Measurements from ENCODE around the gene RCOR1.
A peak's percentile ranks its signal among the peaks of the same experiment; 100 is the strongest.
"Not testable (repeated sequence)": the region's sequence is repeated elsewhere in the genome, so short reads cannot be mapped to it uniquely, and the experiment has no call there.

The RCOR1 gene

DNA sequence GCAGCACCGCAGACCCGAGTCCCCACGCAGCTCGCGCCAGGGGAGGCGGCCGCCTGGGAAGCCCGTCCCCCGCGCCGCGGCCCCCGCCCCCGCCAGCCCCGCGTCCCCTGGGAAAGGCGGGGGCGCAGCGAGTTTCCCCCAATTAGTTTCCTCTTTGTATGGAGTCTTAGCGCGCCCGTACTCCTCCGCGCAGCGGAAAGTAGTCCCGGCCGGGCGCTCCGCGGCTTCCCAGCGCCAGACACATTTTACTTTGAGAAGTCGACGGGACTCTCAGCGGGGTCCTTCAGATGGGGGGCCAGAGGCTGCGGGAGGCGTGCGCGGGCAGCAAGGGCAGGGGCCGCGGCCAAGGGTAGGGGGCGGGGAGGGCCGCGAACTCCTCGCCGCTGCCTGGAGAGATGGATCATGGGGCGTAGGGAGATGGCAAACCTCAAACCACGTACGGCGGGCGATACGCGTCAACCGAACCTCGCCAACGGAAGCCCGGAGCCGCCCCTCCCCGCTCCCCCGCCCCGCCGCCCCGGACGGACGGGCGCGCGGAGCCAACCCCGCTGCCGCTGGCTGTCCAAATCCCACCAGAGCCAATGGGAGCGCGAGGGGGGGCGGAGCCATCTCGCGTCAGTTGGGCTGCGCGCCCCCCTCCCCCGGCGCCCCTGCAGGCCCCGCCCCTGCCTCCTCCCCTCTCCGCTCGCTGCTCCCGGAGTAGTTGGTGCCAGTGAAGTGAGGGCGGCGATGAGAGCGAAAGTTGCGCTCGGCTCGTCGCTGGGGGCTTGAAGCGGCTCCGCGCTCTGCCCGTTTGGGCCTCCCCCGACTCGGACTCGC lies at the start of gene RCOR1:
TSS of gene RCOR1 (plus strand) at position 706 of the 819 bp plus-strand sequence. CDS start 238 bp downstream, outside the sequence.
- peak; percentile 94 to 99 (median 96) for DNase-seq

DNA sequence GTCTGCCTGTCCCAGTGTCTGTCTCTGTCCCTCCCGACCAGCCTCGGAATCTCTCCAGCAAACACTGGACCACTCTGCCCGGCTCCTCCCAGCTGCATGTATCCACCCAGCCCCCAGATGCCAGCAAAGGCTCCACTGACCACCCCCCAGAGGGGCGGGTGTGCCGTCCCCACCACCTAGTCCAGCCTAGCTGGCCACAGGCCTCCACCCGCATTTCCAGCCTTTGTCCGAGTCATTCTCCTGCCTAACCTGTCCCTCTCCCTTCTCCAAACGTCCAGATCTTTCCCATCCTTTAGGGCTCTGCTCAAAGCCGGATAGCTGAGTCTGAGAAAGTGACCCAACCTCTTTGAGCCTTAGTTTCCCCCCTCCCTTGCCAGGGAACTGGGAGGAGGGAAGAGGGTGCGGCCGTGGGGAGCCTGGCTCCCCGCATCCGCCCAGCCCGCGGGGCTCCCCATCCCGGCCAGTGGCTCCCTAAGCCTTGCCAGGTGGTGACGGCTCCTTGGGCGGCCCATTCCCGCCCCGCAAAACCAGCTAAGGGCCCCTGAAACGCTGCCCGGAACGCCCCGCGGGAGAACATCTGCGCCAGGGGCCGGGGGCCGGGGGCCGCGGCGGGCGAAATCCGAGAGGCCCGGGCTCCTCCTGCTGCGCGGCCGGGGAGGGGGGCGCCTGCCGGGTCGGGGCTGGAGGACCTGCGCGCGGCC lies 48.3 kb upstream of the RCOR1 start:
- no peak for DNase-seq

DNA sequence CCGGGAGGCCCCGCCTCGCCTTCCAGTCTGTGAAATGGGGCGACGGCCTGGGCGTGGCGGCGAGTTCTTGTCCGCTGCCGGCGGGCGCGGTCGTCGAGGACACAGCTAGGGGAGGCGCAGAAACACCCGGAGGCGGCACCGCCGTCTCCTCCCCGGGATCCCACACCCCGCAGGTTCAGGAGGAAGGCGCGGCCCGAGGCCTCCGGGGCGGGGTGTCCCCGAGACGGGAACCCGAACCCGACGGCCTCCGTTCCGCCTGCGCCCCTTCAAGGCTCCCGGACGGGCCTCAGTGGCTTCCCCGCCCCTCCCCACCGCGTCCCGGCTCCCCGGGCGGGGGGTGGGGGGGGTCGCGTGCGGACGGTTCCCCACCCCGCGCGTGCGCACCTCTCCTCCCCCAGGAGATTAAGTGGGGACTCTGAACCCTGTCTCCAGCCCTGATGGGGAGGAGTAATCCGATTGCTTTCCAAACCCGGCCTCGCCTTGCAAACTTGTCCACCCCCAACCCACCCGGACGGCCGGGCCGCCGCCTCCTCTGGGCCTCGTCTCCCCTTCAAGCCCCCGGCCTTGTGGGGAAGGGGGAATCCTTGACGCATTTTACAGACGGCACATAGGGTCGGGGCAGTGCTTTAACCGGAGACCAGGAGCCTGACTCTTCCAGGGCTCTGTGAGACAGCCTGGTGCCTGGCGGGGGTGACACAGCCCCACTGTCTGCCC lies 47.5 kb upstream of the RCOR1 start:
- no peak for DNase-seq

DNA sequence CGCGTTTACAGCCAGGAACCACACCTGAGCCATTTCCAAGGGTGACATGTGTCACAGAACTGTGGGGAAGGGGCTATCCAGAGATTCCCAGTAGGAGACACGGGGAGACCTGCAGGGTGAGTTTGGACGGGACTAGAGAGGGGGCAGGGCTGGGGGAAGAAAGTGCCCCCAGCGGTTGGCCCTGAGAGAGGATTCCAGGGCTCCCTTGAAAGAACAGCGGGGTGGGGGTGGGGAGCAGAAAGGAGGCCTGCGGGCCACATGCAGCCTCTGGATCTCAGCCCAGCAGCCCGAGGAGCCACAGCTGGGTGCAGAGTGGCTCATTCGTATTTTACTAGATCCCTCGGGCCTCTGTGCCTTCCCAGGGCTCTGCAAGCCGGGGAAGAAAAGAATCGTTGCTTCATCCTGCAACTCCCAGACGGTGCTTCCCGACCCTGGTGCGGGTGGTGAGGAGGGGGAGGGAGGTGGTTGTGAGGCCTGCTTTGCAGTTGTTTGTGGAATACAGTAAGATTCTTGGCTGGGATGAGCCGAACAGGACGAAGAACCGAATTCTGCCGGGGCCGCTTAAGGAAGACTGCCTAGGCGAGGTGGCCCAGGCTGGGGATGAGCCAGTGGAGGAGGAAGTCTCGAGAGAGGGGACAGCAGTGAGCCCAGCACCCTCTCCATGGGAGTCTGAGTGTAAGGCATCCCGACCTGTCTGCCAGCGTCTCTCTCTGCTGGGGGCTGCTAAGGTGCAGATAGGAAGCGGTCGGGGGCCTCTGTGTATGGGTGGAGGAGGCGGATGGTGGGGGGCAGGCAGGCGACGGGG lies 46.8 kb upstream of the RCOR1 start:
- no peak for DNase-seq

DNA sequence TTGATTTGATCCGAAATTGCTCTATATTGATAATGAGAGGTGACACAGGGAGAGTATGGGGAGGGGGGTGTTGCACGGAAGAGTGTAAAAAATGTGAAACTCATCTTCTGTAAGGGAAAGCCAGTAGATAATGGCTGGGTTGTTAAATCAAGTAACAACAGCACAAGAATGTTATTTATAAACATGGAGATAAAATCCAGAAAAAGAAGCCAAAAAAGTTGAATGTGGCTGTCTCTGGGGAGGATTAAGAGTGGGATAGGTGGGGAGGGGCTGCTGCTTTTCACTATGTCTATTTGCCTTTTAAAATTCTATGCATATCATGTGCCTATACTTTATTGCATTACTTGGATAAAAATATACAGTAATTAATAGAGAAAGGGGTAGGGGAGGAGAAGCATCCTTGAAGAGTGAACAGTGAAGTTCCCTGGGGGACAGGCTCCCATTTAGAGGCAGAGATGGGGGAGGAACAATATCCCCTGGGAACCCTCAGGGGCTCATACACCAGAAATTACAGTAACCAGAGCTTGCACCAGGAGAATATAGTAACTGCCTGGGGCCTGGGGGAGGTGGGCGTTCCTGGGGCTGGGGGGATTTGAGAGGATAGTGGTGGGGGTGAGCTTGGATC lies 43.7 kb upstream of the RCOR1 start:
- DNase-seq = no peak

DNA sequence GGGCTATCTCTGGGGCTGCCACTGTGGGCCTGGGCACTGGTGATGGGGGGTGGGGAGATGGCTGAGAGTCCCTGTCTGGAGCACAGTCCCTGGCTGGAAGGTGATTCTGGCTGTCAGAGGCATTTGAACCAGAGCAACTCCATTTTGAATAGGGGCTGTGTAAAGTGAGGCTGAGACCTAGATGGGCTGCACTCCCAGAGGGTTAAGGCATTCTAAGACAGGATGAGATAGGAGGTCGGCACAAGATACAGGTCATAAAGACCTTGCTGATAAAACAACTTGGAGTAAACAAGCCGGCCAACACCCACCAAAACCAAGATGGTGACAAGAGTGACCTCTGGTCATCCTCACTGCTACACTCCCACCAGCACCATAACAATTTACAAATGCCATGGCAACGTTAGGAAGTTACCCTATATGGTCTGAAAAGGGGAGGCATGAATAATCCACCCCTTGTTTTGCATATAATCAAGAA lies 41.5 kb upstream of the RCOR1 start:
- DNase-seq = not testable (repeated sequence)

DNA sequence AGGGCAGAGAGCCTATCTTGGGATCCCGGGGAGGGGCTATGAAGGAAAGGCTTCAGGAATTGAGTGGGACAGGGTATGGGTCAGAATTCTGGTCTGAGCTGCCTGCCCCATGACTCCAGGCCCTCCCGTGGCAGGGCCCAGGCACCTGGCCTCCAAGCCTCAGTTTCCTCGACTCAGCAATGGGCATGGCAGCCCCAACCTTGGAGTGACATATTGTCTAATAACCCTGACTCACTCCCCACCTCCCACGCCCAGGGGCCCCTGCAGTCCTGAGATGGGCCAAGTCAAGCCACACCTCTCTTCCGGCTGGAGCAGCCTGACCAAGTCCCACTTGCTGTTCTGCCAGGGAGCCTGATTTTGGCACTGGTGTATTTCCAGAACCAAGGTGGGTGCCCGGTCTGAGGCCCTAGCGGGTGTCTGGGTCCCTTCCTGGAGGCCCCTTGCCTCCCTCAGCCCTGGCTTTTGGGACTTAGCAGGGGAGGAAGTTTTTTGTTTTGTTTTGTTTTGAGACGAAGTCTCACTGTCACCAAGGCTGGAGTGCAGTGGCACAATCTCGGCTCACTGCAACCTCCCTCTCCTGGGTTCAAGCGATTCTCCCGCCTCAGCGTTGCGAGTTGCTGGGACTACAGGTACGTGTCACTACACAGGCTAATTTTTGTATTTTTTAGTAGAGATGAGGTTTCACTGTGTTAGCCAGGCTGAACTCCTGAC lies 40.3 kb upstream of the RCOR1 start:
- DNase-seq = no peak

DNA sequence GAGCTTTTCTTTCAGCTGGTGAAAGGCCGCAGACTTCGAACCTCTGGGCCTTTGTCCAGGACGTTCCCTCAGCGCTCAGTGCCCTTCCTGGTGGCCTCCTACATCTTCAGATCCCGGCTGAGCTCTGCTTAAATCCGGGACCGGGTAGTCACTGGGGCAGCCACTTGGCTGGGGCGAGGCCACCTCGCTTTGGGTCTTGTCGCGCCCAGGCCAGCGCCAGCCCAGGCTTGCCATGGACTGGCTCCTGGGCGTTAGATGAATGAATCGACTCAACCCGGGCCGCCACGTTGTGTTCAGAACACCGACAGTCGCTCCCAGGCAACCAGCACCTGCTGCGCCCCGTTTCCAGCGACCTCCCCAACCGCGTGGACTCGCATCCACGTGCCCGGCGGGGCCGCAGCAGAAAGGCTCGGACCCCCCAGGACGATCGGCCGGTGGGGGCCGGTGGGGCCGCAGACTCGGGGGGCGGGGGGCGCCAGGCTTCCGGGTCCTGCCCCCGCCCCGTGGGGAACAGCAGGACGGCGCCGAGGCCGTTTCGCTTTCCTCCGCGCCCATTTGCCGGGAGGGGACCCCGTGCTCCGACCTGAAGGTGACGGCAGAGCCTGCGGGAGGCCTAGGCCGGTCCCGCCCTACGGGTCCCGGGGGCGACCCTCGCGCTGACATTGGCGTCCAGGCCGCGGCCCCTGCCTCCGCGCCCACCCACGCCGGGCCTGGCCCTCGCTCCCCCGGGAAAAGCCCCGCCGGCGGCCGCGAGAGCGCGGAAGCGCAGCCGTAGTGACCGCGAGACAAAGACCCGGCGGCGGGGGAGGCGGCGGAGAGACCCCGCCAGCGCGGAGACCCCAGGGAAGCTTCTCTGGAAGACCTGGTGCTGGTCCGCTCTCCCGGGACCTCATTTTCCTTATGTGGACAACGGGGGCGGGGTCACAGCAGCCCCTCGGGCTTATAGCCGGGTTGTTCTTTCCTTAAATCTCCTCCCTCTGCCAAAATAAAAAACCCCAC lies 37.3 kb upstream of the RCOR1 start:
- DNase-seq = peak; percentile 31 to 39 (median 34)

DNA sequence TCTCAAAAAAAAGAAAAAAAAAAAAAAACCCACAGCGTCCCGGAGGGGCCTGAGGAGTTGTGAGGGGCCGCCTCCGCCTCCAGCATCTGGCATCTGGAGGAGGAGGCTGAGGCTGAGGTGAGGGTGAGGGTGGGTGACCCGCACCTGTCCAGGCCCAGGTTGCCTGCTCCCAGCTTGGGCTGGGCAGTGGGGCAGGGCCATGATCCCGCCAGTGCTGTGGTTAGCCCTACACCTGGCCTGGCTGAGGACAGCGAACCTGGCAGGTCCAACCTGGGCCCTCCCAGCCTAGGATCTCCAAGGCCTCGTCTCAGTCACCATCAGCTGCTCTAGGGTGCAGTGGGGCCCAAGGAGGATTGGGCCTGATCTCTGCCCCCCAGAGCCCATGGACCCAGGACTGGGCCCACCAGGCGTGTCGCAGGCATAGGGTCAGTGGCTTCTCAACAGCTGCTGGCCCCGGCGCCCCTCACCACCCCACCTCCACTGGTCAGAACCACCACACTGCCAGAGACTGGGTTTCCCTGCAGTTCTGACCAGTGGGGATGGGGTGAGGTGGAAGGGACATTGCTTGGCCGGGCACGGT lies 36.3 kb upstream of the RCOR1 start:
- no peak for DNase-seq

DNA sequence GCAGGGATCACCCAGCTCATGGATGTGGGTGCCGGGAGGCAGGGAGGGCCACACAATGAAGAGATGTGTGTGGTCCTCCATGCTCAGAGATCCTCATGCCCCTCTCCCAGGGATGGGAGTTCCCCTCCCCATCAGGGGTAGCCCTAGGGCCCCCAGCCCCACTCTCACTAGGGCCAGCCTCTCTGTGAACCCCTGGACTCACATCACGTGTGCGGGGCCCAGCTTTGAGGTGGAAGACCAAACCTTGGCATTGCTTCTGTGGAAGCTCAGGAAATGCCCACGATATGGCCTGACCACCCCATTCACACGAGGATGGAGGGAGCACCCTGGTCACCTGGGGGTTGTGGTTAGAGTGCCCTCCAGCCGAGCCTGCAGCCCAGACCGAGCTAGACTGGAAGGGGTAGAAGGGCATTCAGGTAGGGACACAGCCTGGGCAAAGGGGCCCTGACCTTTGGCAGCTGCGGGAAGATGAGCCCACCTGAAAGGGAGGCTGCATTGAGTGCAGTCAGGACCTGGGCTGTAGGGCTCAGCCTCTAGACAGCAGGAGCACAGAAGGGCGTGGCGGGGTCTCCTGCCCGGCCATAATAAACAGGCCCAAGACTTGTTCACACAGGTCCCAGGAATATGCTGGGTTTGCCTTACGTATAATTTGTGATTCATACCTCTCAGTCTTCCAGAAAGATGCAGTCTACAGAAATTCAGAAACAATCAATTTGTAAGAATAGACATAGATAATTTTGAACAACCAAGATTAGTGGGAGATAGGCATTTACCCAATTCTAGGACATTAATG lies 34.8 kb upstream of the RCOR1 start:
- no peak for DNase-seq

DNA sequence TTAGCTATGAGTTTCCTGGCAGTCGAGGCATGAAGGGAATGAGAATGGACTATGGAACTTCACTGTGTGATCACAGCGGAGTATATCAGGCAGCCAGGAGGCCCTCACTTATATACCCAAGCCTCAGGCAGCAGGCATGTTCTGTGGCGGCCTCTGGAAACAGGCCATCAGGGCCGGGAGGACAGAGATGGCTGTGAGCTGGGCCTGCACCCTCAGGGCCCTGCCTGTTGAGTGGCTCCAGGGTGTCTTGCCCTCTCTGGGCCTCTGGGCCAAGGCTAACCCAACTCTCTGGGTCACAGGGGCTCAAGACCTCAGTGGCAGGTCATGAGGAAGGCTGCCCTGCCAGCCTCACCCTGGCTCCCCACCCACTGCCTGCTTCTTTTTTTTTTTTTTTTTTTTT lies 33.9 kb upstream of the RCOR1 start:
- no peak for DNase-seq

DNA sequence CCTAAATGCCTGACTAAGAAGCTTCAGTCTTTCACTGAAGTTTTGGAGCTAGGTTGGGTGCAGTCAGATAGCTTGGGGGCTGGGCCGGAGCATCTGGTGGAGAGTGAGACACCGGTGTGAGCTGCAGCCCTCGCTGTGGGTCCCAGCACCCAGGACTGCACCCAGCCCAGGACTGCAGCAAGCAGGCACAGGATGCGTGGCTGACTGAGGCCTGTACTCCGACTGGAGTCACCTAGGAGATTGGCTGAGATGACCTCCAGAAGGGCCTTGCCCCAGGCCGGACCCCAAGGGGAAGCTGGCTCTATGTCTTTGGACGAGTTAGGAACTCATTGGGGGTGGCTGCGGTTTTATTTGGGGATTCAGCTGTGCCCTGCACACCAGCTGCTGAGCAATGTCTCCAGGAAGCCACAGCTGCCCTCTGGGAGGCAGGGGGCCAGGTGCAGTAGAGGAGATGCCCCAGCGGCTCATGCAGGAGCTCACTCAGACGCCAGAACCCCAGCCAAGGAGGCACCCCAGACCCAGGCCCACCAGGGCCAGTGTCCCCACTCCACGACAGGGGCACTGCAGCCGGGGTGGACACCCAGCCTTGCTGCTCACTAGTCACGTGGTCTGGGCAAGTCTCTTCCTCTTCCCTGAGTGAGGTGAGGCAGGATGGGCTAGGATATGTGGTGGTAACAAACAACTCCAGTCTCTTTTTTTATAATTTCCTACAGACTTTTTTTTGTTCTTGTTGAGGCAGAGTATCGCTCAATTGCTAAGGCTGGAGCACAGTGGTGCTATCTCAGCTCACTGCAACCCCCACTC lies 31.8 kb upstream of the RCOR1 start:
- no peak for DNase-seq

DNA sequence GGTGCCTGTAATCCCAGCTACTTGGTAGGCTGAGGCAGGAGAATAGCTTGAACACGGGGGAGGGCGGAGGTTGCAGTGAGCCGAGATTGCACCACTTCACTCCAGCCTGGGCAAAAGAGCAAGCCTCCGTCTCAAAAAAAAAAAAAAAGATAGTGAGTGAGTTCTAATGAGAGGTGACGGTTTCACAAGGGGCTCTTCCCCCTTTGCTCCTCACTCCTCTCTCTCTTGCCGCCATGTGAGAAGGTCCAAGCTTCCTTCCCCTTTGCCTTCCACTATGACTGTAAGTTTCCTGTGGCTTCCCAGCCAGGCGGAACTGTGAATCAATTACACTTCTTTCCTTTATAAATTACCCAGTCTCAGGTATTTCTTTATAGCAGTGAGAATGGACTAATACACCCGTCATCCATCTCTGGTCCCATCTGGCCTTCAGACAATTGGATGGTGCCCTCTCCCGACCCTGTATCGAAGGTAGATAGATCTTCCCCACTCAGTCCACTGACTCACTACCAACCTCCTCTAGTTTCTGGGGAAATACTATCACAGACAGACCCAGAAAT lies 27.0 kb upstream of the RCOR1 start:
- no peak for DNase-seq

DNA sequence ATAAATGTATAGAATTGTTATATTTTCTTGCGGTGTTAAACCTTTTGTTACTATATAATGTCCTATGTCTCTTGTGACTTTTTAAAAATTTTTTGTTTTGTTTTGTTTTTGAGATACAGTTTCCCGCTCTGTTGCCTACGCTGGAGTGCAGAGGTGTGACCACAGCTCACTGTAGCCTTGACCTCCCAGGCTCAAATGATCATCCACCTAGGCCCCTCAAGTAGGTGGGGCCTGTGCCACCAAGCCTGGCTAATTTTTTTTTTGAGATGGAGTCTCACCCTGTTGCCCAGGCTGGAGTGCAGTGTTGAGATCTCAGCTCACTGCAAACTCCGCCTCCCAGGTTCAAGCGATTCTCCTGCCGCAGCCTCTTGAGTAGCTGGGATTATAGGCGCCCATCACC lies 26.5 kb upstream of the RCOR1 start:
- no peak for DNase-seq

DNA sequence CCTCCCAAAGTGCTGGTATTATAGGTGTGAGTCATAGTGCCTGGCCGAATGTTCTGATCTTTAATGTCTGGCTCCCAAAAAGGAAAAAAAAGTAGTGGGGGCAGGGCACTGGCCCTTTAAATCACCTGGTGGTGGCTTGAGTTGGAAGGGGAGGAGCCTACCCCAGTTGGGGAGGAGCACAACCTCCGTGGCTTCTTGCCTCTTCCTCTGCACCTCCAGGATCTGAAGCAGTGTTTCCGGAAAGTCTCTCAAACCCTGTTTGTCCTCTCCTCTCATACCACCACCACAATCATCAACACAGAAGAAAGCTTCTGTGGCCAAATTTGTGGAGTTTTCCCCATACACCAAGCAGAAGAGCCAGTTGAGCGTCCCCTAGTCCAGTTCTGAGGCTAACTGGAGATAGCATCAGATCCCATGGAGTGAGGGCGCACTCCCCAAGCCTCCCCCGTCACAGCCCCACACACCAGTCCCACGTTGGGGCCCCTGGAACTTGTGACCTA lies 24.3 kb upstream of the RCOR1 start:
- DNase-seq = peak in 1 of 4 experiments; percentile 16

DNA sequence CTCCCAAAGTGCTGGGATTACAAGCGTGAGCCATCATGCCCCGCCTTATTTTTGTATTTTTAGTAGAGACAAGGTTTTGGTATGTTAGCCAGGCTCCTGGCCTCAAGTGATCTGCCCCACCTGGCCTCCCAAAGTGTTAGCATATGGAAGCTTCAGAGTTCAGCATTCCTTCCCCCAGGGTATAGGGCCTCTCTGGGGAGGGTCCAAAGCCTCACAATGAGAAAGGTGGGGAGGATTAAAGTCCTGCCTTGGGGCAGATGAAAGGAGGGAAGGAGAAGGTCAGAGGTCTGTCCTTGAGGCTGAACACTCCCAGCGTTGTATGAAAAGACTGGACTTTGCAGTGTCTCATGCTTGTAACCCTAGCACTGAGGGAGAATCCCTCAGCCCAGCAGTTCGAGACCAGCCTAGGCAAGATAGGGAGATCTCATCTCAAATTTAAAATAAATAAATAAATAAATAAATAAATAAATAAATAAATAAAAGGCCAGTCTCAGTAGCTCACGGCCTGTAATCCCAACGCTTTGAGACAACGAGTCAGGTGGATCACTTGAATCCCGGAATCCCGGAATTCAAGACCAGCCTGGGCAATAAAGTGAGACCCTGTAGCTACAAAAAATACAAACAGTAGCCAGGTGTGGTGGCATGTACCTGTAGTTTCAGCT lies 22.0 kb upstream of the RCOR1 start:
- no peak for DNase-seq

DNA sequence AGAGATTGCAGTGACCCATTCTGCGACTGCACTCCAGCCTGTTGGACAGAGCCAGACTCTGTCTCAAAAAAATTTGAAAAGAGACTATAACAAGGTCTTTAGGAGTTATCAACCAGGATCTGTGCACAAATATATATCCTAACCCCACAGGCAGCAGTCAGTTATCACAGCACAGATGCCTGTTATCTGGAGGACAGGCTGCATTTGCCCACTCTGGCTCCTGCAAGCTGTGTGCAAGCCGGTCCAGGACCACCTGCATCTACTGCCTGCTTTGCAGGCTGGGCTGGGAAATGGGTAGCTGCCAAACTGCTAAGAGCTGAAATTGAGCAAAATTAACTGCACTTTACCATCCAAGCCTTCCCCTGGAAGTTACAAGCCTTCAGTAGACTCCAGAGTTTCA lies 21.4 kb upstream of the RCOR1 start:
- DNase-seq = no peak

All from activated CD4-positive, CD25-positive, alpha-beta regulatory T cell (primary cell).